Endothelial cell (in vitro differentiated cells): ENCODE data around the gene FDX1. TPM values are rescaled to one million over a fixed set of nuclear protein-coding genes. Genes with fewer than 3 reads are reported as not detected.

ENCODE experiments used
- DNase-seq: peaks from one replicate; pipeline ENCODE4 v3.0.0; 2021; ENCODE audit warnings: low spot score
- H3K27ac Mint-ChIP-seq: one replicate; pipeline ENCODE4 v1.8.0; 2021; ENCODE audit warnings: mixed read lengths, inconsistent platforms; ENCODE audit not compliant: unreplicated experiment
- H3K27me3 Mint-ChIP-seq: one replicate; pipeline ENCODE4 v1.8.0; 2021; ENCODE audit warnings: mild to moderate bottlenecking, moderate library complexity, mixed read lengths, inconsistent platforms; ENCODE audit not compliant: unreplicated experiment
- H3K36me3 Mint-ChIP-seq: one replicate; pipeline ENCODE4 v1.8.0; 2021; ENCODE audit warnings: mild to moderate bottlenecking, low read depth, mixed read lengths, inconsistent platforms; ENCODE audit not compliant: unreplicated experiment
- H3K4me1 Mint-ChIP-seq: one replicate; pipeline ENCODE4 v1.8.0; 2021; ENCODE audit warnings: mild to moderate bottlenecking, mixed read lengths, inconsistent platforms; ENCODE audit not compliant: unreplicated experiment
- H3K4me3 Mint-ChIP-seq: one replicate; pipeline ENCODE4 v1.8.0; 2021; ENCODE audit warnings: mild to moderate bottlenecking, mixed read lengths, inconsistent platforms; ENCODE audit not compliant: unreplicated experiment
- H3K9me3 Mint-ChIP-seq: one replicate; pipeline ENCODE4 v1.8.0; 2021; ENCODE audit warnings: mixed read lengths, inconsistent platforms; ENCODE audit not compliant: unreplicated experiment
- CTCF ChIP-seq: fragments of 200-600 bp; sonication (generic); IDR thresholded peaks from one replicate; pipeline ENCODE4 v1.5.0; 2021; ENCODE audit warnings: antibody characterized with exemption; ENCODE audit not compliant: unreplicated experiment
- total RNA-seq: library from RNA; stranded (reverse); fragmentation: NEBNext Ultra II Directional; extraction: Animal tissue kit (Norgen Biotek cat#: 25700); gene quantifications from one replicate; pipeline ENCODE4 v1.2.1, GENCODE V29; 2021; ENCODE audit not compliant: unreplicated experiment

Gene FDX1
- total RNA-seq, 1 donor from 2014 or later, result 14.3 TPM

GRCh38 chr11:110428956-110429730, 605 bp upstream of the FDX1 start:
- peak overlapping the region; percentile 72 for H3K27ac Mint-ChIP-seq
- H3K9me3 Mint-ChIP-seq, result no peaks in the 10 kb centered on the region
- no peak for DNase-seq
- peaks cover 15% of the 10 kb centered on the region for H3K27me3 Mint-ChIP-seq
- peaks cover 16% of the 10 kb centered on the region for H3K4me1 Mint-ChIP-seq
- H3K4me3 Mint-ChIP-seq, result peak overlapping the region; percentile 89
- H3K36me3 Mint-ChIP-seq, result peaks cover 10% of the 10 kb centered on the region
- TF ChIP-seq CTCF, result no peak

DNA sequence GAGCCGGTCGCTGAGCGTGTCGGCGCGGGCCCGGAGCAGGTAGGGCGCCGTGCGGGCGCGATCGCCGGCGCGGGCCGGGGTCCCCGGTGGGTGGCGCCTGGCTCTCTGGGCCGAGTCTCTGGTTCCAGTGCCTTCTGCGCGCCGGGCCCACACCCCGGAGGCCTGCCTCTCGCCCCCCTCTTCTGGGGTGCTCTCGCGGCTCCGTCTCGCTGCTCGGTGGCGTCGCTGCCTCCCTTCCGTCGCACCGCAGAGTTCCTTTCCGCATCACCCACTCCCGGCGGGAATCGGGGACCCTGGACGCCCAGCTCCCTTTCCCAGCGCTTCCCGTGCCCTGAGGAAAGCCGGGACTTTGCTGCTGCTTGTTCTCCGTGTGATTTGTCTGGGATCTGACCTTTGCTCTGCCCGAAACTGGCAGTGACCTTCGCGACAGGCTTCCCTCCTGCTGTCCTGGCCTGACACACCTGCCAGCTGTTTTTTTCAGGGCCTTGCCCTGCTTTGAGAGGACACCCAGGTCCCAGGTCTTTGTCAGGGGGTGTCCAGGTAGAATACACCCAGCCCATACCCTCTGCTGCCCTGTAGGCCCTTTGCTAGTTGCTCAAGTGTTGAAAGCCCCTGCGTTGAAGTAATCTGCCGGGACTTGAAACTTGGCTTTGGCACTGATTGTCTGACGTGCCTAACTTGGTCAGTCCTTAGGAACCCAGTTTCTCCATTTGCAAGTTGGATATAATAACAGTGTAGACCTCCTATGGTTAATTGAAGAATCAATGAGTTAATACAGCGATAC, 711 bp downstream of the FDX1 start:
- Mint-ChIP-seq H3K36me3 (peaks cover 10% of the 10 kb centered on the region), H3K9me3 (no peaks in the 10 kb centered on the region), H3K4me3 (peak overlapping the region; percentile 99), H3K27ac (peak overlapping the region; percentile 91), H3K4me1 (peaks cover 16% of the 10 kb centered on the region), H3K27me3 (peaks cover 15% of the 10 kb centered on the region)
- TF ChIP-seq CTCF, result peak; percentile 24
- DNase-seq, result no peak

GRCh38 chr11:110431051-110431672, 1.4 kb downstream of the FDX1 start:
- no peak for DNase-seq
- peaks cover 10% of the 10 kb centered on the region for H3K36me3 Mint-ChIP-seq
- peak overlapping the region; percentile 99 for H3K4me3 Mint-ChIP-seq
- H3K9me3 Mint-ChIP-seq, result no peaks in the 10 kb centered on the region
- TF ChIP-seq CTCF, result no peak
- H3K27ac Mint-ChIP-seq, result peak overlapping the region; percentile 91
- peaks cover 16% of the 10 kb centered on the region for H3K4me1 Mint-ChIP-seq
- H3K27me3 Mint-ChIP-seq, result peaks cover 15% of the 10 kb centered on the region

- no peaks in the 10 kb centered on the region for H3K9me3 Mint-ChIP-seq
- peaks cover 10% of the 10 kb centered on the region for H3K36me3 Mint-ChIP-seq
- no peak for DNase-seq
- no peak for TF ChIP-seq CTCF
- peaks cover 15% of the 10 kb centered on the region for H3K27me3 Mint-ChIP-seq
- peak overlapping the region; percentile 91 for H3K27ac Mint-ChIP-seq
- peak overlapping the region; percentile 99 for H3K4me3 Mint-ChIP-seq
- peaks cover 16% of the 10 kb centered on the region for H3K4me1 Mint-ChIP-seq
Observed at GRCh38 chr11:110431674-110432073, 1.9 kb downstream of the FDX1 start.
